Prostate gland (tissue), 2 donors: ENCODE results near the gene SAMHD1.

ENCODE experiments used
- CTCF ChIP-seq, 4 experiments: fragments of 200-600 bp in 2 of 4; fragments of 450-650 bp in 2 of 4; sonication (generic) in 2 of 4; IDR thresholded peaks; 1 replicate in 3 of 4; 2 replicates in 1 of 4; pipeline ENCODE4 v1.5.1; 2016 to 2019; ENCODE audit warnings: antibody characterized with exemption in 4 of 4, mild to moderate bottlenecking in 2 of 4, moderate library complexity in 2 of 4
- POLR2A ChIP-seq: fragments of 450-650 bp; IDR thresholded peaks from one replicate; pipeline ENCODE4 v1.6.1; 2016; ENCODE audit warnings: antibody characterized with exemption, mild to moderate bottlenecking
- POLR2AphosphoS5 ChIP-seq: sonication (generic); formaldehyde crosslinking; IDR thresholded peaks from one replicate; pipeline ENCODE4 v1.6.1; 2017; ENCODE audit warnings: antibody characterized with exemption

GRCh38 chr20:36951198-36951978 is at the start of gene SAMHD1:
- peak in 2 of 4 experiments; percentile 47 to 59 for TF ChIP-seq CTCF (IDR thresholded peaks at IDR 0.05)
- peak; percentile 93 for TF ChIP-seq POLR2A
- peak; percentile 98 for TF ChIP-seq POLR2AphosphoS5
